ENCODE data around the gene MSI2.

MSI2 gene

GRCh38 chr17:57352665-57353175 lies 96.4 kb downstream of the MSI2 start:
- DNase-seq: no peak

GRCh38 chr17:57354673-57355072 lies 98.3 kb downstream of the MSI2 start:
- no peak for DNase-seq

- DNase-seq: no peak
Measured at GRCh38 chr17:57355090-57355859, 99.0 kb downstream of the MSI2 start.

- DNase-seq: no peak
Measured at GRCh38 chr17:57356153-57356718, 99.9 kb downstream of the MSI2 start.

- no peak for DNase-seq
Measured at GRCh38 chr17:57356719-57357391, 100.5 kb downstream of the MSI2 start.

- no peak for DNase-seq
Measured at GRCh38 chr17:57357392-57357784, 101.1 kb downstream of the MSI2 start.

GRCh38 chr17:57357830-57358430 lies 101.6 kb downstream of the MSI2 start:
- DNase-seq: no peak

- DNase-seq: no peak
Measured at GRCh38 chr17:57360266-57360665, 103.9 kb downstream of the MSI2 start.

- no peak for DNase-seq
Measured at GRCh38 chr17:57362797-57363556, 106.7 kb downstream of the MSI2 start.

GRCh38 chr17:57363580-57363979 lies 107.3 kb downstream of the MSI2 start:
- DNase-seq: no peak

GRCh38 chr17:57363998-57364643 lies 107.8 kb downstream of the MSI2 start:
- DNase-seq: no peak

- DNase-seq: no peak
Measured at GRCh38 chr17:57365420-57365819, 109.1 kb downstream of the MSI2 start.

- DNase-seq: no peak
Measured at GRCh38 chr17:57366177-57366557, 109.8 kb downstream of the MSI2 start.

GRCh38 chr17:57366558-57367351 lies 110.4 kb downstream of the MSI2 start:
- no peak for DNase-seq

GRCh38 chr17:57368637-57369336 lies 112.5 kb downstream of the MSI2 start:
- no peak for DNase-seq

- DNase-seq: no peak
Measured at GRCh38 chr17:57369509-57369945, 113.2 kb downstream of the MSI2 start.

- DNase-seq: no peak
Measured at GRCh38 chr17:57370037-57370581, 113.8 kb downstream of the MSI2 start.

- no peak for DNase-seq
Measured at GRCh38 chr17:57370619-57371018, 114.3 kb downstream of the MSI2 start.

- no peak for DNase-seq
Measured at GRCh38 chr17:57372156-57372555, 115.8 kb downstream of the MSI2 start.

GRCh38 chr17:57373048-57373447 lies 116.7 kb downstream of the MSI2 start:
- DNase-seq: no peak
